ENCODE results near the gene GLP1R. TPM values are rescaled to one million over a fixed set of nuclear protein-coding genes. Genes with fewer than 3 reads are reported as not detected.

The GLP1R gene
- total RNA-seq, 1 experiment from 2014 or later, result 10.2 TPM

DNA sequence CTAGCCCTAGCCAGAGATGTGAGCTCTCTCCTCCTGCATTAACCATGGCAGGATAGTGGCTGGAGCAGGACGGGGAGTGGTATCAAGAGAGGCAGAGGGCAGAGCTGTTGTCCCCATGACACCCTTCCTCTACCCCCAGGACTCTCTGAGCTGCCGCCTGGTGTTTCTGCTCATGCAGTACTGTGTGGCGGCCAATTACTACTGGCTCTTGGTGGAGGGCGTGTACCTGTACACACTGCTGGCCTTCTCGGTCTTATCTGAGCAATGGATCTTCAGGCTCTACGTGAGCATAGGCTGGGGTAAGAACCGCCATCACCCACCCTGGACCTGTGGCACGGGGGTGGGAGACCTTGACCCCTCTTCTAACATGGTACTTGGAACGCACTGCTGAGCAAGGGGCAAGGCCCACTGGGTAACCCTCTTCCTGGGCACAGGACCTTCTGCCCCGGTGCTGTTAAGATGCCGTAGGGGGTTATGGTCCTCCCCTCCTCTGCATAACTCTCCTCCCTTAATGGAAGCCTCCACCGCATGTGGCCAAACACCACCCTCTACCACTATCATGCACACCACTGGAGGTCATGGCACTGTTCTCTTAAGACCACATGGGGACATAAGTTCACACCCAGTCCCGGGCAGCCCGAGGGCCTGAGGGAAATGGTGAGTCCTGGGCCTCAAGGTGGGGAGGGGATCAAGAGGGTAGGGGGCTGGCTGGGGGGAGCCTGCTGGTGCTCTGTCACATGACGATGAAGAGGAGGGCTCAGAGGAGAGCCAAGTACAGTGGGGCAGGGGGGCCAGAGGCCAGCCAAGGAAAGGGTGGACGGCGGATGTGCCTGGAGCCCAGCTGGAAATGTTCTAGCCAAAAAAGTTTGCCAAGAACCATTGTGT, 25.1 kb downstream of the GLP1R start:
- CTCF ChIA-PET, result interaction anchor here (0.5 kb wide), 1 partner anchor 15 kb away, joined by 8 read pairs; no protein-coding TSS in a partner anchor
- H3K9me3 Mint-ChIP-seq (ENCODE audit: low read depth, unreplicated experiment), result no peaks in the 10 kb centered on the region
- H3K27me3 Mint-ChIP-seq (ENCODE audit: unreplicated experiment), result no peaks in the 10 kb centered on the region
- H3K4me3 Mint-ChIP-seq (ENCODE audit: low read depth, unreplicated experiment), result no peak overlapping the region
- intact Hi-C loops (cut with micrococcal nuclease; ENCODE audit: unreplicated experiment), result no loop called here
- DNase-seq, result no peak
- TF ChIP-seq CTCF (IDR thresholded peaks at IDR 0.05; ENCODE audit: unreplicated experiment), result no peak
- H3K36me3 Mint-ChIP-seq (ENCODE audit: insufficient read depth, unreplicated experiment), result no peaks in the 10 kb centered on the region
- BruUV-seq (replicated peaks), result no TSS peak
- no peaks in the 10 kb centered on the region for H3K4me1 Mint-ChIP-seq (ENCODE audit: low read depth, unreplicated experiment)
- H3K27ac Mint-ChIP-seq (ENCODE audit: unreplicated experiment), result no peak overlapping the region

DNA sequence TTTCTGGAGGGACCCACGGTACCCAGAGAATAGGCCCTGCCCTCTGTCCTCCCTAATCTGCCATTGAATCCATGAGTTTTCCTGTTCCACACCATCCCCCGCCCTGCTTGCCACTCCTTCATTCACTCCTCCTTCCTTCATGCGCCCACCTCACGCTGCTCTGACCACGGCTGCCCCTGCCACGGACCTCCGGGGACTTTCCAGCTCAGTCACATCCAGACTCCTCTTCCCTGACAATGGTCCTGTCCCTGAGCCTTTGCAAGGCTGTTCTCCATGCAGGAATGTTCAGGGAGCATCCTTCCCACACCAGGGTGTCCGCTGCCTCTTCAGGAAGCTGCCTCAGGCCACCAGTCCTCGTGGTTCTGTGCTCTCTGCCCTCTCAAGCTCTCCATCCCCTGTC, 25.9 kb downstream of the GLP1R start:
- intact Hi-C loops (cut with micrococcal nuclease; ENCODE audit: unreplicated experiment), result no loop called here
- Mint-ChIP-seq H3K27me3 (ENCODE audit: unreplicated experiment) (no peaks in the 10 kb centered on the region), H3K4me1 (ENCODE audit: low read depth, unreplicated experiment) (no peaks in the 10 kb centered on the region), H3K27ac (ENCODE audit: unreplicated experiment) (no peak overlapping the region), H3K4me3 (ENCODE audit: low read depth, unreplicated experiment) (no peak overlapping the region), H3K9me3 (ENCODE audit: low read depth, unreplicated experiment) (no peaks in the 10 kb centered on the region), H3K36me3 (ENCODE audit: insufficient read depth, unreplicated experiment) (no peaks in the 10 kb centered on the region)
- TF ChIP-seq CTCF (IDR thresholded peaks at IDR 0.05; ENCODE audit: unreplicated experiment), result no peak
- no peak for DNase-seq
- CTCF ChIA-PET, result no interaction called here
- no TSS peak for BruUV-seq (replicated peaks)

DNA sequence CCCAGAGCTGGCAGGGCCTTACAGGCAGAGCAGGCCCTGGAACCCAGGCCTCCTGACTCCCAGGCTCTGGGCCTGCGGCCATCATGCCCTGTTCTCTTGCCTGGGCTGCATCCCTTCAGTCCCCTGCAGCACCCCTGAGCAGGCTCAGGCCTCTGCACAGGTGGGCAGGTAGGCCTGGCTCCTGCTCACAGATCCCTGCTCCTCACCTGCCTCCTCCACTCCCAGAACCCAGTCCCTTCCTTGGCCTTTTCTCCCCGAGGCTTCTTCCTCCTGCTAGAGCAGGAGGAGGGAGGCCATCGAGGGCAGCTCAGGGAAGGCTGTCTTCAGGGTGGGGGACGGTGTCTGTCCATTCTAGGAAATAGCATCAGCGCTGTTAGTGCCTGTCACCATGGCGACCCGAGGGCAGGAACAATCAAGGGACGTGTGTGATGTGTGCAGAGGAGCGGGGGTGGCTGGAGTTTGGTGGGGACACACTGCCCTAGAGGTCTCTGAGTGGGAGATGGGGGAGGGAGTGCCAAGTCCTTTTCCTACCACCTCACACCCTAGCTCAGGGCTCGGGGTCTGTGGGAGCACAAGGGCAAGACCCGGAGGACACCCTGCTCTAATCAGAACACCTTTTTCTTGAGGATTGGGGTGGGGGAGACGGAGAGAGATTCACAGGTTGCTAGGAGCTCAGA, 26.6 kb downstream of the GLP1R start:
- intact Hi-C loops (cut with micrococcal nuclease; ENCODE audit: unreplicated experiment), result no loop called here
- DNase-seq, result no peak
- H3K27me3 Mint-ChIP-seq (ENCODE audit: unreplicated experiment), result no peaks in the 10 kb centered on the region
- no peak overlapping the region for H3K4me3 Mint-ChIP-seq (ENCODE audit: low read depth, unreplicated experiment)
- TF ChIP-seq CTCF (IDR thresholded peaks at IDR 0.05; ENCODE audit: unreplicated experiment), result no peak
- CTCF ChIA-PET, result no interaction called here
- no peaks in the 10 kb centered on the region for H3K36me3 Mint-ChIP-seq (ENCODE audit: insufficient read depth, unreplicated experiment)
- no peak overlapping the region for H3K27ac Mint-ChIP-seq (ENCODE audit: unreplicated experiment)
- H3K9me3 Mint-ChIP-seq (ENCODE audit: low read depth, unreplicated experiment), result no peaks in the 10 kb centered on the region
- no TSS peak for BruUV-seq (replicated peaks)
- no peaks in the 10 kb centered on the region for H3K4me1 Mint-ChIP-seq (ENCODE audit: low read depth, unreplicated experiment)

DNA sequence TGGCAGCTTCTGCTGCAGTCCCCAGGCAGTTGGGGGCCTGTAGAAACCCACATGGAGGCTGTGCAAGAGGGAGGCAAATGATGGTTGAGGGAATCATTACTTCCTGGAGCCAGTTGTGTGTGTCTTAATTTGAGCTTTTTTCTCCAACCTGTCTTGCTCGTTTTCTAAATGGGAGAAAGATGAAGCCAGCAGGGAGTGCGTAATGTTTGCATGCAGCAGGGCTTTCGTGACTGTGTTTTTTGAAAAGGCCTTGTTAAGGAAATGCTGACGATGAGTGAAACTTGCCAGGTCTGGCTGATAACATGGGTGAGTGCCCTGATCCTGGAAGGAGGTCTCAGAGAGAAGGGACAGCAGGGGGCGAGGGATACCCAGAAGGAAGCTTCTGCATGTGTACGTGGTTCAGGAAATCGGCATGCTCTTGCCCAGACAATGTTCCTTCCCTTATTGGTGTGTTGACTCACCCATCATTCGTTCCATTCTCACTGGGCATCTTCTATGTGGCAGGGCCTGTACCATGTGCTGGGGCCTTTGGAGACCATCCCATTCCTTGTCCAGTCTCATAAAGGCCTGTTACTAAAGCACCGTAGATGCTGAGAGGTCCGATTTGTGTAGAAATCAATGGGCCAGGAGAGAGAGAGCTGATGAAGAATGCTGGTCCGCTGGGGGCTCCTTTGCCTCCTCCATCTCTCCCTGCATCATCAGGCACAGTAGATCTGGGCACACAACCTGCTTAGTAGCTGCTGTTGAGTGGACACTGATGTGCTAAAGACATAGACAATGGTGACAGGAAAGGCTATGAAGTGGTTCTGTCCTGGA, 27.4 kb downstream of the GLP1R start:
- intact Hi-C loops (cut with micrococcal nuclease; ENCODE audit: unreplicated experiment), result no loop called here
- no peak overlapping the region for H3K4me3 Mint-ChIP-seq (ENCODE audit: low read depth, unreplicated experiment)
- no peaks in the 10 kb centered on the region for H3K27me3 Mint-ChIP-seq (ENCODE audit: unreplicated experiment)
- TF ChIP-seq CTCF (IDR thresholded peaks at IDR 0.05; ENCODE audit: unreplicated experiment), result no peak
- CTCF ChIA-PET, result no interaction called here
- no TSS peak for BruUV-seq (replicated peaks)
- DNase-seq, result no peak
- no peaks in the 10 kb centered on the region for H3K36me3 Mint-ChIP-seq (ENCODE audit: insufficient read depth, unreplicated experiment)
- H3K4me1 Mint-ChIP-seq (ENCODE audit: low read depth, unreplicated experiment), result no peaks in the 10 kb centered on the region
- H3K9me3 Mint-ChIP-seq (ENCODE audit: low read depth, unreplicated experiment), result no peaks in the 10 kb centered on the region
- no peak overlapping the region for H3K27ac Mint-ChIP-seq (ENCODE audit: unreplicated experiment)
